Measurements from ENCODE around the gene SYT7. TPM values are rescaled to one million over a fixed set of nuclear protein-coding genes. Genes with fewer than 3 reads are reported as not detected.

The SYT7 gene
- total and polyA plus RNA-seq, 2 of the 4 experiments (the other 2 are of a cell fraction): under 0.01 to 0.19 TPM

DNA sequence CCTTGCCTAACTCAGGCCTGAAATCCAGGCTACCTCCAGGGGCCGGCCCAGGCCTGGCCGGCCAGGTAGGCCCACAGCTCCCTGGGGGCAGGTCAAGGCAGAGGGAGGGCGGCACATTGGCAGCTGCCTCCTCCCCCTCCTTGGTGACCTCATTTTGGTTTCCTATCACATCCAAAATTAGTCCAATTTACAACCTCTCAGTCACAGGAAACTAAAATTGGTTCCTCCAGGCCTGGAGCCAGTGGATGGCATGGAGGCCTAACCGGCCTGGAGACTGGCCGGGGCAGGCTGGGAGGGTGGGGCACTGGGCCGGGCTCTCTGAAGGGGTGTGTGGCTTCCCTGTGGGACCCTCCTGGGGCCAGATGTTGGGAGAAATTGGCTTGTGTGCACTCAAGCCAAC is 36.4 kb downstream of the SYT7 start:
- H3K23ac ChIP-seq (ENCODE audit: low read depth, low read length): no peak overlapping the region
- H4K8ac ChIP-seq (ENCODE audit: low read depth in 2 of 2, low read length in 2 of 2): no peak overlapping the region
- H4K20me1 ChIP-seq (ENCODE audit: insufficient read depth, low read length): no peaks in the 10 kb centered on the region
- BruUV-seq (replicated peaks): no TSS peak
- H3K9ac ChIP-seq (ENCODE audit: low read depth, low read length): no peak overlapping the region
- no peak overlapping the region for H3K4me2 ChIP-seq (ENCODE audit: low read depth, low read length)
- dilution Hi-C loops (cut with HindIII; ENCODE audit: low sequenced_read_pairs, unreplicated experiment) (no loop called here), intact Hi-C loops (cut with micrococcal nuclease) (no loop called here), in situ Hi-C loops (cut with MboI; ENCODE audit: low sequenced_read_pairs) (no loop called here)
- no peak overlapping the region for H4K91ac ChIP-seq (ENCODE audit: insufficient read depth, low read depth, low read length)
- no peak for TF ChIP-seq RFX5 (IDR thresholded peaks at IDR 0.05; ENCODE audit: low read depth, low read length)
- no peak for TF ChIP-seq MAFK (IDR thresholded peaks at IDR 0.05; ENCODE audit: low read depth, low read length)
- TF ChIP-seq MAZ (IDR thresholded peaks at IDR 0.05; ENCODE audit: borderline replicate concordance, low read depth, low read length): no peak
- no peak for TF ChIP-seq CEBPB (IDR thresholded peaks at IDR 0.05; ENCODE audit: low read depth, low read length)
- TF ChIP-seq NFE2L2 (IDR thresholded peaks at IDR 0.05; ENCODE audit: low read depth, low read length): no peak
- TF ChIP-seq POLR2A (IDR thresholded peaks at IDR 0.05; ENCODE audit: low read depth, low read length): no peak
- no peaks in the 10 kb centered on the region for H3K36me3 ChIP-seq (ENCODE audit: control insufficient read depth, insufficient read depth, low read length)
- no peak overlapping the region for H2BK20ac ChIP-seq (ENCODE audit: low read depth, low read length)
- H3K14ac ChIP-seq (replicated peaks; ENCODE audit: low read depth, low read length): no peak overlapping the region
- H3K4me1 ChIP-seq (ENCODE audit: control insufficient read depth, insufficient read depth, low read length): peaks cover 13% of the 10 kb centered on the region
- H2BK5ac ChIP-seq (ENCODE audit: low read depth, low read length, poor library complexity, severe bottlenecking): no peak overlapping the region
- H2BK15ac ChIP-seq (ENCODE audit: low read depth, low read length): no peak overlapping the region
- 100% methylated on average over 2 of the region's 6 CpGs; no CpG with 5 or more reads in 1 of the 2 experiments for WGBS, 2 experiments (ENCODE audit: extremely low coverage in 2 of 2, insufficient read length in 1 of 2)
- peaks cover 15% of the 10 kb centered on the region for H3K27me3 ChIP-seq (ENCODE audit: control insufficient read depth, insufficient read depth, low read length)
- no peak overlapping the region for H3K27ac ChIP-seq (ENCODE audit: insufficient read depth, low read length)
- no peak overlapping the region for H2AK9ac ChIP-seq (replicated peaks; ENCODE audit: low read depth, low read length, poor library complexity)
- H3K79me1 ChIP-seq (ENCODE audit: low read depth in 1 of 2, low read length in 2 of 2): no peaks in the 10 kb centered on the region
- no peak overlapping the region for H2AK5ac ChIP-seq (ENCODE audit: low read depth, low read length)
- no peak overlapping the region for H4K5ac ChIP-seq (ENCODE audit: low read depth, low read length)
- no peak overlapping the region for H3K18ac ChIP-seq (ENCODE audit: low read depth, low read length)
- H3K9me1 ChIP-seq (ENCODE audit: insufficient read depth, low read length): no peaks in the 10 kb centered on the region
- no peak overlapping the region for H3K4me3 ChIP-seq (ENCODE audit: insufficient read depth, low read depth, low read length)
- CTCF ChIA-PET: no interaction called here
- no peak for ATAC-seq (ENCODE audit: low read depth)
- H3K56ac ChIP-seq (ENCODE audit: extremely low read depth, insufficient read depth, low read length): no peak overlapping the region
- POLR2A ChIA-PET (ENCODE audit: unreplicated experiment): no interaction called here
- H3K4ac ChIP-seq (ENCODE audit: low read depth, low read length): no peak overlapping the region
- DNase-seq: no peak
- no peaks in the 10 kb centered on the region for H3K9me3 ChIP-seq (ENCODE audit: control insufficient read depth, insufficient read depth, low read length)
- H2BK120ac ChIP-seq (ENCODE audit: low read depth, low read length): no peak overlapping the region
- H2AFZ ChIP-seq (replicated peaks; ENCODE audit: low read length, poor library complexity): peak overlapping the region; percentile 11

All from IMR-90 (cell line).